BLaER1 (cell line): ENCODE data around the gene PBX3.

Source experiments
- H3K27ac ChIP-seq: shearing (Covaris generic); formaldehyde crosslinking; 2 replicates; pipeline ENCODE4 v1.8.1; 2022
- H3K27me3 ChIP-seq: shearing (Covaris generic); formaldehyde crosslinking; 2 replicates; pipeline ENCODE4 v1.8.1; 2022
- H3K36me3 ChIP-seq: shearing (Covaris generic); formaldehyde crosslinking; 2 replicates; pipeline ENCODE4 v1.8.1; 2022
- H3K4me1 ChIP-seq: shearing (Covaris generic); formaldehyde crosslinking; 2 replicates; pipeline ENCODE4 v1.8.1; 2022
- H3K4me2 ChIP-seq: shearing (Covaris generic); formaldehyde crosslinking; 2 replicates; pipeline ENCODE4 v1.8.1; 2022
- H3K4me3 ChIP-seq: shearing (Covaris generic); formaldehyde crosslinking; 2 replicates; pipeline ENCODE4 v1.8.1; 2022
- H3K9ac ChIP-seq: shearing (Covaris generic); formaldehyde crosslinking; 2 replicates; pipeline ENCODE4 v1.8.1; 2022
- H3K9me3 ChIP-seq: shearing (Covaris generic); formaldehyde crosslinking; 2 replicates; pipeline ENCODE4 v1.8.1; 2022
- H4K20me1 ChIP-seq: shearing (Covaris generic); formaldehyde crosslinking; 2 replicates; pipeline ENCODE4 v1.8.1; 2022
- Cebpa-rat ChIP-seq: shearing (Covaris generic); IDR thresholded peaks from 2 replicates; pipeline ENCODE4 v1.8.1; 2022

The PBX3 gene

GRCh38 chr9:125881042-125881441 lies 133.9 kb downstream of the PBX3 start:
- H3K9ac ChIP-seq = no peak overlapping the region
- no peak for TF ChIP-seq Cebpa-rat
- no peak overlapping the region for H3K4me2 ChIP-seq
- H3K4me1 ChIP-seq = no peaks in the 10 kb centered on the region
- H3K27me3 ChIP-seq = peaks cover 20% of the 10 kb centered on the region
- no peak overlapping the region for H3K4me3 ChIP-seq
- H4K20me1 ChIP-seq = peaks cover 45% of the 10 kb centered on the region
- no peaks in the 10 kb centered on the region for H3K36me3 ChIP-seq
- H3K27ac ChIP-seq = no peak overlapping the region
- no peaks in the 10 kb centered on the region for H3K9me3 ChIP-seq

DNA sequence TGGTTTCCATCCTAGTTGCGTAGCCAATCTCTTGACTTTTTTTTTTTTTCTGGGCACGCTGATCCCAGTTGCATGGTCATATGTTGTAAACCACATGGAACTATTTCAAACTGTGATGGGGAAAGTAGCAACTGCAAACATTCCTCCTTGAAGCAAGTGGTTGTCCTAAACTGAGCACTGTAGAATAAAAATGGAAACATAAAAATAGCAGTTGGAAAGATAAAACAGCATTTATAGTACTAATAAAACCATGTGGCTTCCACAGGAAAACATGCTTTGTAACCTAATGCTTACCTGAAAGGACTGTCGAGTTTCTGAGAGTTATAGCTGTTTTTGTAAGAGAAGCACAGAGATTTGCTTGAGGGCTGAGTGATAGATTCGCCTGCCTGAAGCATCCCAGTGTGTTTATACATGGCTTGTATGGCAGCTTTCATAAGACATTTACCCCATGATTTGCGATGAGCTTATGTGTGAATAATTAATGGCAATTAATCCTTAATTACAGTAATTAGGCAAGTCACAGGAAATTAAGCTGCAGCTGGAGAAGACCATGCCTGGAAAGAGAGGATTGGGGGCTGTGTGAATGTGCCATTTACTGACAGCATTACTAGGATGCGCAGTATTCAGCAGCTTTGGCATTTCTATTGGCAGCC lies 136.5 kb downstream of the PBX3 start:
- Histone ChIP-seq H4K20me1 (peaks cover 72% of the 10 kb centered on the region), H3K9ac (no peak overlapping the region), H3K27me3 (peaks cover 46% of the 10 kb centered on the region), H3K36me3 (no peaks in the 10 kb centered on the region), H3K4me2 (no peak overlapping the region), H3K27ac (no peak overlapping the region), H3K9me3 (no peaks in the 10 kb centered on the region), H3K4me3 (no peak overlapping the region), H3K4me1 (no peaks in the 10 kb centered on the region)
- TF ChIP-seq Cebpa-rat = no peak

DNA sequence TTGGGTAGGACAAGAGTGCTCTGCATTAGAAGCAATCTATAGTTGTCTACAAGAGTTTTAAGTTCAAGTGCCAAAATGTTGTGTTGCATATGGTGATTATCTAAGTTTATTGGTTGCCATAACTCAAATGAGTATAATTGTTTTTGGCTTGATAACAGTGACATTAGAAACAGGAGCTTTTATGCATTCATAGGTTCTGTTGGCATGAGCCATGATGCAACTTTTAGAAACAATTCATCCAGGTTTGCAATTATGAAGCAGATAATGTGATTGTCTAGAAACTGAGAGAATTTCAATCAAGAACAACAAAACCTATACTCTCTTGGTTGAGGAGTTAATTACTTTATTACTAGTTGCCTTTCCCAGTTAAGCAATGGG lies 137.0 kb downstream of the PBX3 start:
- H3K9ac ChIP-seq = no peak overlapping the region
- TF ChIP-seq Cebpa-rat = no peak
- H3K27me3 ChIP-seq = peaks cover 52% of the 10 kb centered on the region
- peaks cover 77% of the 10 kb centered on the region for H4K20me1 ChIP-seq
- H3K4me3 ChIP-seq = no peak overlapping the region
- H3K36me3 ChIP-seq = no peaks in the 10 kb centered on the region
- no peak overlapping the region for H3K4me2 ChIP-seq
- no peak overlapping the region for H3K27ac ChIP-seq
- H3K9me3 ChIP-seq = no peaks in the 10 kb centered on the region
- H3K4me1 ChIP-seq = peaks cover 3% of the 10 kb centered on the region

DNA sequence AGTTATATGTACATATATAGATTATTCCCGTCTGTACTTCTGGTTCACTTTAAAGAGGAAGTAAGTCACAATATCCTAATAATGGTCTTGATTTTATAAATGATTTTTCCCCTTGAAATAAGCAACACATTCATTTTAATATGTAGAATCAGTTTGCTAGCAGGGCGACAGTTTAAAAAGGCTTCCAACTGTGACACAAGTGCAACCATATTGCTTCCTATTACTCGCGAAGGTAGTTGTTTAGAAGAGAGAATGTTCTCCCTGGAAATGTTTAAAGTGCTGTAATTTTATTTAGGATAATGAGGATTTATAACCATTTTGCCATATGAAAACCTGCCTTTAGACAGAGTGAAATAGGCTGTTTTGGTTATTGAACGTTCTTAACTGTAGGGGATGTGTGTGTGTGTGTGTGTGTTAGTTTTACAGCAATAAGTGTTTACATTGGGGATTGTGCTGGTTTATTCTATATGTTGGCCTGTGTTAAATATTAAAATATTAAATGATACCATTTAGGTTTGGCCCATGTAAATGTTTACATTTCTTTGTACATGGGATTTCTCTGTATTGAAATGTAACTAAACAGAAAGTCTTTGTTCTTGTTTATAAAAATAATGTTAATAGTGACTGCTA lies 138.3 kb downstream of the PBX3 start:
- Histone ChIP-seq H3K4me2 (no peak overlapping the region), H3K4me1 (peaks cover 11% of the 10 kb centered on the region), H3K4me3 (no peak overlapping the region), H4K20me1 (peaks cover 90% of the 10 kb centered on the region), H3K9ac (no peak overlapping the region), H3K27me3 (peaks cover 65% of the 10 kb centered on the region), H3K36me3 (no peaks in the 10 kb centered on the region), H3K9me3 (no peaks in the 10 kb centered on the region), H3K27ac (no peak overlapping the region)
- TF ChIP-seq Cebpa-rat = no peak

DNA sequence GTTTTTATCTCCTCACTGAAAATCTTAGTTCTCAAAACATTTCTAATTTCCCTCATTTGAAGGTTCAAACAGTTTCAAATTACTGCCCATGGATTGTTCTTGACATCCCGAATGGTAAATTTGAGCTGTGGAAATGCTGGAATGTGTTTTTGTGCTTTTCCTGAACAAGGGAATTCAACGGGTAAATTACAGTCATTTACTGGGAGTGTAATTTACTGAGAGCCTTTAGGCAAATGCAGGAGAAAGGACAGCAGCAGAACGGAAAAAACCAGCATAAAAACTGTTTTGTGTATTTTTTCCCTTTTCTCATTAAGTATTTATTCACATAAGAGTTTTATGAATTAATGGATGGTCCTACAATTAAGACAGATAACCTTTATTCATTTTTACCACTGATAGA lies 139.2 kb downstream of the PBX3 start:
- no peaks in the 10 kb centered on the region for H3K9me3 ChIP-seq
- H4K20me1 ChIP-seq = peaks cover 98% of the 10 kb centered on the region
- H3K27ac ChIP-seq = no peak overlapping the region
- H3K36me3 ChIP-seq = no peaks in the 10 kb centered on the region
- no peak for TF ChIP-seq Cebpa-rat
- H3K4me1 ChIP-seq = peaks cover 11% of the 10 kb centered on the region
- no peak overlapping the region for H3K9ac ChIP-seq
- peaks cover 73% of the 10 kb centered on the region for H3K27me3 ChIP-seq
- H3K4me3 ChIP-seq = no peak overlapping the region
- H3K4me2 ChIP-seq = no peak overlapping the region

- no peak for TF ChIP-seq Cebpa-rat
- Histone ChIP-seq H3K4me3 (no peak overlapping the region), H3K27ac (no peak overlapping the region), H3K9me3 (no peaks in the 10 kb centered on the region), H3K4me1 (peaks cover 11% of the 10 kb centered on the region), H3K27me3 (peaks cover 81% of the 10 kb centered on the region), H3K4me2 (no peak overlapping the region), H3K36me3 (no peaks in the 10 kb centered on the region), H4K20me1 (peaks cover 99% of the 10 kb centered on the region), H3K9ac (no peak overlapping the region)
Measured at GRCh38 chr9:125887172-125887571, 140.0 kb downstream of the PBX3 start.

- no peak overlapping the region for H3K4me3 ChIP-seq
- peaks cover 99% of the 10 kb centered on the region for H4K20me1 ChIP-seq
- H3K27me3 ChIP-seq = peaks cover 81% of the 10 kb centered on the region
- H3K27ac ChIP-seq = no peak overlapping the region
- H3K9ac ChIP-seq = no peak overlapping the region
- no peak overlapping the region for H3K4me2 ChIP-seq
- peaks cover 11% of the 10 kb centered on the region for H3K4me1 ChIP-seq
- no peaks in the 10 kb centered on the region for H3K36me3 ChIP-seq
- no peak for TF ChIP-seq Cebpa-rat
- H3K9me3 ChIP-seq = no peaks in the 10 kb centered on the region
Measured at GRCh38 chr9:125888211-125888610, 141.0 kb downstream of the PBX3 start.

DNA sequence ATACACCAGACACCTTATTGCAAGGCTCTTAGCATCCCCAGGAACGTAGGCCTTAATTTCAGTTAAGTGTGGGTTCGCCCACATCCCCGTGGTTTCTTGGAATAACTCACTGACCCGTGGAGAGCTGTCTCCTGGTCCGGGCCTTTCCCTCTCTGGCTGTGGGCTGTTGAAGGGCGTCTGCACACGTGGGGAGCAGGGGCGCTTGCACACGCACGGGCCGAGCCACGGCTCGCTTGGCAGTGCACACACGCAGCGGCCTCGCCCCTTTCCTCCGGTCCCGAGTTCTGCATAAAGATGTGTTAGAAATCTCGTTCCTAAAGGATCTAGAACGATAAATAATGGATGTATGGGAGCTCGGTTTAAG lies 141.9 kb downstream of the PBX3 start:
- peaks cover 80% of the 10 kb centered on the region for H3K27me3 ChIP-seq
- H3K9ac ChIP-seq = no peak overlapping the region
- H3K27ac ChIP-seq = no peak overlapping the region
- H3K36me3 ChIP-seq = no peaks in the 10 kb centered on the region
- peak overlapping the region; percentile 68 for H3K4me2 ChIP-seq
- H3K4me1 ChIP-seq = peaks cover 11% of the 10 kb centered on the region
- H3K4me3 ChIP-seq = peak overlapping the region; percentile 59; the same call in 1 of the 2 replicates
- peaks cover 99% of the 10 kb centered on the region for H4K20me1 ChIP-seq
- TF ChIP-seq Cebpa-rat = no peak
- no peaks in the 10 kb centered on the region for H3K9me3 ChIP-seq

- H4K20me1 ChIP-seq = peaks cover 99% of the 10 kb centered on the region
- H3K4me3 ChIP-seq = peak overlapping the region; percentile 59
Measured at GRCh38 chr9:125889476-125890419, 142.6 kb downstream of the PBX3 start.

GRCh38 chr9:125890826-125891225 lies 143.7 kb downstream of the PBX3 start:
- H3K27me3 ChIP-seq = peaks cover 68% of the 10 kb centered on the region
- no peak overlapping the region for H3K9ac ChIP-seq
- H3K4me3 ChIP-seq = no peak overlapping the region
- peaks cover 99% of the 10 kb centered on the region for H4K20me1 ChIP-seq
- H3K27ac ChIP-seq = no peak overlapping the region
- no peaks in the 10 kb centered on the region for H3K36me3 ChIP-seq
- H3K4me2 ChIP-seq = no peak overlapping the region
- TF ChIP-seq Cebpa-rat = no peak
- peaks cover 11% of the 10 kb centered on the region for H3K4me1 ChIP-seq
- H3K9me3 ChIP-seq = no peaks in the 10 kb centered on the region

More at GRCh38 chr9:125889476-125890419, 142.6 kb downstream of the PBX3 start:
- Histone ChIP-seq H3K9me3 (no peaks in the 10 kb centered on the region), H3K27ac (no peak overlapping the region), H3K4me2 (peak overlapping the region; percentile 68), H3K4me1 (peaks cover 11% of the 10 kb centered on the region), H3K27me3 (peaks cover 75% of the 10 kb centered on the region), H3K36me3 (no peaks in the 10 kb centered on the region), H3K9ac (no peak overlapping the region)
- TF ChIP-seq Cebpa-rat = no peak
